Panc1 (cell line): Measurements from ENCODE around the gene SZT2.

ENCODE experiments used
- CTCF ChIP-seq: fragments of 450-650 bp; IDR thresholded peaks from 2 replicates; pipeline ENCODE4 v1.5.1; 2017; ENCODE audit warnings: mild to moderate bottlenecking
- POLR2AphosphoS5 ChIP-seq: IDR thresholded peaks from 2 replicates; pipeline ENCODE4 v1.6.1; 2012; ENCODE audit warnings: mild to moderate bottlenecking, low read depth, low read length, moderate library complexity
- REST ChIP-seq, 2 experiments: IDR thresholded peaks; 2 replicates each; pipeline ENCODE4 v1.6.1; 2011 to 2012; ENCODE audit warnings: low read depth in 2 of 2, control low read depth in 1 of 2, low read length in 1 of 2, mild to moderate bottlenecking in 1 of 2, moderate library complexity in 1 of 2; ENCODE audit not compliant: insufficient read depth in 1 of 2
- SIN3A ChIP-seq: IDR thresholded peaks from 2 replicates; pipeline ENCODE4 v1.6.1; 2012; ENCODE audit warnings: low read depth, mild to moderate bottlenecking, low read length, moderate library complexity, borderline replicate concordance; ENCODE audit not compliant: insufficient read depth

- TF ChIP-seq CTCF: no peak
- TF ChIP-seq SIN3A: no peak
- no peak for TF ChIP-seq REST (IDR thresholded peaks at IDR 0.05; ENCODE audit: insufficient read depth in 1 of 2, low read depth in 2 of 2, low read length in 1 of 2)
- no peak for TF ChIP-seq POLR2AphosphoS5
These were observed 60.7 kb downstream of the SZT2 start for GRCh38 chr1:43450251-43450941.
